ENCODE measurements around the gene MATCAP1.

DNA sequence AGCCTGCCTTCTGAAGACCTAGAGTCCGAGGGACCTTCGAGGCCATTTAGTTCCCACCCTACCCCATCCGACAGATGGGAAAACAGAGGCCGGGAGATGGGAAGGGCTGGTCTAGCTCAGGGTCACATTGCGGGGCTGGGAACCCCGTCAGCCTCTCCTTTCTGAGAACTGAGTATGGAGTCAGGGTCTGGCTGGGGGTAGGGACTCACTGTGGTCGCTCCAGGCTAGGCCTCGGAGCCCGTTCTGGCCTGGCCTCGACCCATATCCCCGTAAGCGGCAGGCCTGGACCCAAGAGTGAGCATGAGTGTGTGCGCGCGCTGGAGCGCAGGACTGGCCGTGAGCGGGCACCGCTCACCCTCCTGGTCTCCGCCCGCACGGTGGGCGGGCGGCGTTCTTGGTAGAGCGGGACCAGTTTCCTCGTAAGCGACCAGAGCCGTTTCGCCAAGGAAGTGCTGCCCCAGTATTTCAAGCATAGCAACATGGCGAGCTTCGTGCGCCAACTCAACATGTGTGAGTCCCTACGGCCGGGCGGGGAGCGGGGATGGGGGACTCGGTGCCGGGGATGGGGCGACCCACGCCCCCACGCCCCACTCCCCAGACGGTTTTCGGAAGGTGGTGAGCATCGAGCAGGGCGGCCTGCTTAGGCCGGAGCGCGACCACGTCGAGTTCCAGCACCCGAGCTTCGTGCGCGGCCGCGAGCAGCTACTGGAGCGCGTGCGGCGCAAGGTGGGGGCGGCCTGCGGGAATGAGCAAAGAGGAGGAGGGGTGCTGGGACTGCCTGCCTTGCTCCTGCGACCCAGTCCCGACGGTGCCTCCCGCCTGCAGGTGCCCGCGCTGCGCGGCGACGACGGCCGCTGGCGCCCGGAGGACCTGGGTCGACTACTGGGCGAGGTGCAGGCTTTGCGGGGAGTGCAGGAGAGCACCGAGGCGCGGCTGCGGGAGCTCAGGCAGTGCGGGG is 18.4 kb downstream of the MATCAP1 start:
- TF ChIP-seq FOXM1 (IDR thresholded peaks at IDR 0.05; ENCODE audit: borderline replicate concordance, low read depth): no peak
- no peak for TF ChIP-seq TAF1 (IDR thresholded peaks at IDR 0.05; ENCODE audit: low read depth)
- TF ChIP-seq RAD21 (IDR thresholded peaks at IDR 0.05; ENCODE audit: low read depth): no peak
- TF ChIP-seq, protein P1, sequence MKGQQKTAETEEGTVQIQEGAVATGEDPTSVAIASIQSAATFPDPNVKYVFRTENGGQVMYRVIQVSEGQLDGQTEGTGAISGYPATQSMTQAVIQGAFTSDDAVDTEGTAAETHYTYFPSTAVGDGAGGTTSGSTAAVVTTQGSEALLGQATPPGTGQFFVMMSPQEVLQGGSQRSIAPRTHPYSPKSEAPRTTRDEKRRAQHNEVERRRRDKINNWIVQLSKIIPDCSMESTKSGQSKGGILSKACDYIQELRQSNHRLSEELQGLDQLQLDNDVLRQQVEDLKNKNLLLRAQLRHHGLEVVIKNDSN (IDR thresholded peaks at IDR 0.05): no peak
- TF ChIP-seq EGR1 (IDR thresholded peaks at IDR 0.05): no peak
- TF ChIP-seq TCF12 (IDR thresholded peaks at IDR 0.05; ENCODE audit: low read depth): no peak
- no peak for TF ChIP-seq NFIC (IDR thresholded peaks at IDR 0.05)

All from Ishikawa (cell line).